GM18868 (cell line): ENCODE results near the gene KCNG1.

Source experiments
- ATAC-seq: cut with Tn5 transposase; IDR thresholded peaks from one replicate; pipeline ENCODE4 v1.9.1; 2021; ENCODE audit warnings: mild to moderate bottlenecking, moderate library complexity; ENCODE audit not compliant: unreplicated experiment

Gene KCNG1

DNA sequence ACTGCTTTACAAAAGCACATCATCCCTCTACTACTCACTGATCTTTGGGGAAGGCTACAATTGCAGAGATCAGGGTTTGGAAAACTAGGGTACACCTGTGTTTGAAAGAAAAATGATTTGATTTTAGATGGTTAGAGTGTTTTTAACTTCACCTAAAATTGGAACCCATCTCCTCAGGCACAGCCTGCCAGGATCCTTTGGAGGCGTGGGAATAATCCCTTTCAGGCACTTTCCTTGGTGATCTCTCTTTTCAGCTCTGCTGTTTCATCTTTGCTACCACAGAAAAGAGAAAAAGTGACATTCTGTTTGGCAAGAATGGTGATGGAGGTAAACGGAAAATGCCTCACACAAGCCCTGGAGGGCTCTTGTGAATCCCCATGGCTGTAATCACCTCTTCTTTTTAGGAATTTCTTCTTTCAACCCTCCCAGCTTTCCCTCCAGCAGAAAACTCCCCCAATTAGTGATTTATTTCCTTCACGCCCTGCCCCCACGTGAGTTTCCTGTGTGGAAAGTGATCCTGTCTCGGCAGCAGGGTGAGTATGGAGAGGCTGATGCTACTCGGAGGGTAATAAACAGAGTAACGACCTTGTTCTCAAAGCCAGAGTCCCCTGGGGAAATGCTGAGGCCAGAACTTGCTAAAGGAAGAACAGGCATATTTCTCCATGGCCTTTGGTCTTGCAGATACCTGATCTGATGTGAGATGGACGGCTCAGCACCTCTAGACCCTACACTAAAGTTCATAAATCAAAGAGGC is 9.2 kb downstream of the KCNG1 start:
- no peak for ATAC-seq

DNA sequence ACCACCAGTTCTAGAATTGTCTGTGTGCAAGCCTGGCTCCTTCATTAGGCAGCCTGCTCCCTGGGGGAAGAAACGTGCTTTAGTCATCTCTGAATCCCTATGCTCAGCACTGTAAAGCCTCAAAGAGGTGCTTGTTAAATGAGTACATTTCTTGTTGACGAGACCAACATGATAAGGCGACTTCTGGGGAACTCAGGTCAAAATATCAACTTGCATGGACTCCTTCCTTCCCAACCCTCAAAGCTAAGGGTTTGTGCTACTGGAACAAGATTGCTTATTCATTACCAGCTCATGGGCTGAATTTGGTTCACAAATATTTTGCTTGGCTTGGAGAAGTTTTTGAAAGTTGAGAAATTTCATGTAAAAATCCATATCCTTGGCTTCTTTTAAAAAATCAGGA is 10.6 kb downstream of the KCNG1 start:
- ATAC-seq = no peak

DNA sequence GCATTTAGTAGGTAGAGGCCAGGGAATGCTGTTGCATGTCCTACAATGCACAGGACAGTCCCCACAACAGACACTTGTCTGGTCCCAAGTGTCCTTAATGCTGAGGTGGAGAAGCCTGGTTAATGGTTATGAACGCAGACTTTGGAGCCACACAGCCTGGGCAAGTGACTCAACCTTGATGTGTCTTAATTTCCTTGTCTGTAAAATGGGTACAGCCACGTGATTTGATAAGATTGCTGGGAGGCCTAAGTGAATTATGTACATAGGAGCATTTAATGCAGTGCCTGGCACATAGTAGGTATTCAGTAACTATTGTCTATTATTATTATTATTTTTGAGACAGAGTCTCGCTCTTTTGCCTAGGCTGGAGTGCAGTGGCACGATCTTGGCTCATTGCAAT is 11.4 kb downstream of the KCNG1 start:
- ATAC-seq = no peak

DNA sequence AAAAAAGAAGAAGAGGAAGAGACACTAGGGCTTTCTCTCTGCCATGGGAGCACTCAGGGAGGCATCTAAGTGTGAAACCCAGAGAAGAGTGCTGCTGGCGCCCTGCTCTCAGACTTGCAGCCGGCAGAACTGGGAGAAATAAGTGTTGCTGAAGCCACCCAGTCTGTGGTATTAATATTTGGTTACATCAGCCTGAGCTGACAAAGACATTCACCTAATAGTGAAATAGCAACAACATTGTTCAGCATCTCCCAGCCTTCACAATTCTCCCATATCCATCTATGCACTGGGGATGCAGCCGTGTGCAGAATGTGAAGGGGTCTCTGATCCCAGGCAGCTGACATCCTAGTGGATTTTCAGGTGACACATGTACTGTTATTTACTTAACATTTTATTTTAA is 12.0 kb downstream of the KCNG1 start:
- no peak for ATAC-seq

DNA sequence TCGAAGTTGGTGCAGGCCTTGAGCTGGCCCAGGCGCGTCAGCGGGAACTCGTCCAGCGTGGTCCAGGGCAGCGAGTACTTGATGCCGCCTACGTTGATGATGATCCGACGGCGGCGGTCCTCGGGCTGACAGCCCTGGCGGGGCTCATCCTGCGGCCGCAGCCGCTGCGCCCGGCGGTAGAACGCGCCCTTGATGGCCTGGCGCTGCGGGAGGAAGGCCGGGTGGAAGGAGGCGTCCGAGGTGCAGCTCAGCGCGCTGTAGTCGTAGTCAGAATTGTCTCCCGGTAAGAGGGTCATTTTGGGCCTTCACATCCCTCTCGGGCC is 12.9 kb downstream of the KCNG1 start:
- ATAC-seq = no peak

DNA sequence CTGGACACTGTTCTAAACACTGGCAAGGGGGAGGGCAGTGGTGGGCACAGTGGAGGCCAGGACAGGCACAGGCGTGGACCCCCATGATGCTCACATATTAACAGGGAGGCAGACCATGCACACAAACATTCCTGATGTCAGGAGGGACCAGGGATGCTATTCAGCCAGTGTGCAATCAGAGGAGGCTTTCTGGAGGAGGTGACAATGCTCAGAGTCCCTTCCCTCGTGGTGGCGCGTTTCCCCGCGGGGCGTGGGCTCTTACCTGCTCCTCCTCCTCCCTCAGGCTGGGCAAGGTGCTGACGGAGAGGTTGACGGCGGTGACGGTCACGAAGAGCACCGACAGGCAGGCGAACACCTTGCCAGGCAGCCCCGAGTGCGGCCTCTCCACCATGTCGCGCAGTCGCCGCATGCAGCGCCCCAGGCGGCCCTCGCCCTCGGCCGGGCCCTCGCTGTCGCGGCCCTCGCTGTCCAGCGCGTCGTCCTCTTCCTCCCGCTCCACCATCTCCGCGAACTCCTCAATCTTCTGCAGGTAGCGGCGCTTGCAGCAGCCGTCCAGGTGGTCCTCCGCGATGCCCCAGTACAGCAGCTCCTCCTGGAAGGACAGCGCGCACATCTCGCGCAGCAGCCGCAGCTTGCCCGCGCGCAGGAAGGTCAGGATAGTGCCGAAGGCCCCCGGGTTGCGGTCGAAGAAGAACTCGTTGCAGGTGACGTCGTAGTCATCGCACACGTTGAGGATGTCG is 13.4 kb downstream of the KCNG1 start:
- no peak for ATAC-seq

DNA sequence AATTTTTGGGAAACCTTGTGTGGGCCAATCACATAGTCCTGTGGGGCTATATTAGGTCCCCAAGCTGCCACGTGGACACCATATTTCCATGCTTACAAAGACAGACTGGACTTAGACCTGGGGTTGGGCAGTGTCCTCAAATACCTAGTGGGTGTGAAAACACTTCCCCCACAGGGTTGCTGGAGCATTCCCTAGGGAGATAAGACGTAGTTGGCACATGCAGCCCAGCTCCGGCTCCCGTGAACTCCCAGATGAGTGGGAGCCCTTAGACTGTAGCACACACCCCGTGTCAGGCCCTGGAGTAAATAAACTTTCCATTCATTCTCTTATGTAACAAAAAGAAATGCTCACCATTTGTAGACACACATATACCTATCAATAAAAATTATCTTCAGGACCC is 14.2 kb downstream of the KCNG1 start:
- ATAC-seq = no peak

DNA sequence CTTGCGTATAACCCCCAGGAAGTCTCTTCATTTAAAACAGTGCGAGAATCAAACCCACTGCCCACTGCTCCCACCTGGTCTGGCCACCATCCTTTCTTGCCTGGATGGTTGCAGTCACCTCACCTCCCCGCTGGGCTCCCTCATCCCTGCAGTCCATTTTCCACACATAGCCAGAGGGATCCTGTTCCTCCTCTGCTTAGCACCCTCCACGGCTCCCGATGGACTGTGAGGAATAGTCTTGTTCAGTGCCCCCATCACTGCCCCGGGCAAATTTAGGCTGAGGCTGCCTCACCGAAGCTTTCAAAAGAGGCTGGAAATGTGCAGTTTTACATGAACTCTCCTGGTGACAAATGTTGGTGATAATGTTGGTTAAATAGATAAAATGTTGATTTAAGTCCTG is 17.7 kb downstream of the KCNG1 start:
- ATAC-seq = no peak

DNA sequence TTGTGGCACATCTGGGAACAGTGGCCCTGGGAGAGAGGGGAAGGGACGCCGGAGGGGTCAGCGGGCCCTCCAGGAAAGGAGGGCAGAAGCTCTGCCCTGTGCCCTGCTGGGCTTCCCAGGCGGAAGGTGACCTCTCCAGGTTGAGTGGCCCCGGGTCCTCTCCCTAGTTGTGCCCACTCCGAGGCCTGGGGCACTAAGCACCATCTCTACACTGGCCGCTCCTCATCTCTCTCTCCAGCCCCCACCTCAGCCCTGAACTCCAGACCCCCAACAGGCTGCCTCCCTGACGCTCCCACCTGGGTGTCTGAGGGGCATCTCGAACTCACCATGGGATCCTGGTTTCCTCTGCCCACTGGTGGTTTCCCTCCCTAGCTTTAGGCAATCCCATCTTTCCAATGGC is 18.1 kb downstream of the KCNG1 start:
- no peak for ATAC-seq

DNA sequence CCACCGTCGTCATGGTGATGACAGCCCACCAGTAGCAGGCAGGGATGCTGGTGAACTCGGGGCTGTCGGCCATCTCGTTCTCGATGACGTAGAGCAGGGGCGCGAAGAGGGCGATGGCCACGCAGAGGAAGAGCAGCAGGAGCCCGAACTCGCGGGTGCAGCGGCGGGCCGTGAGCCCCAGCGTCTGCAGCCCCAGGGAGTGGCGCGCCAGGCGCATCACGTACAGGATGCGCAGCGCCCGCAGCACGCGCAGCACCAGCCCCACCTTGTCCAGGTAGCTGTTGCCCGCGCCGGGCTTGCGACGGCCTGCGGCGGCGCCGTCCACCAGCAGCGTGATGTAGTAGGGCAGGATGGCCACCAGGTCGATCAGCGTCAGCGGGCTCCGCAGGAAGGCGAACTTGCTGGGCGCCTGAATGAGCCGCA is 18.6 kb downstream of the KCNG1 start:
- no peak for ATAC-seq

DNA sequence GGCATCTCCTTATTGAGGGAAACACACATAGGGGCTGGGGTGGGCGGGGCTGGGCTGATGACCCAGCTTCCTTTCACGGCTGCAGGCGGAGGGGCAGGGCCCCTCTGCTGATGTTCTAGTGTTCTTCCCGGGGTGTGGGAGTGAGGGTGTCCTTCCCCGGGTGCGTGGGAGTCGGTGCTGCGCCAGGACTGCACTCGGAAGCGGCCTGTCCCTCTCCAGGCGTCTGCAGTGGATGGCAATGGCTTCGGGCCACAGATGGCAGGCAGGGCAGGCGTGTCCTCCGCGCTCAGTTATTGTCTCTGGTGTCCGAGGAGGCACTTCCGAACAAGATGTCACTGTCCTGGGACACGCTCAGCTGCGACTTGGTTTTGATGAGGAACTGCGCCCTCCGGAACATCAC is 19.2 kb downstream of the KCNG1 start:
- ATAC-seq = no peak

DNA sequence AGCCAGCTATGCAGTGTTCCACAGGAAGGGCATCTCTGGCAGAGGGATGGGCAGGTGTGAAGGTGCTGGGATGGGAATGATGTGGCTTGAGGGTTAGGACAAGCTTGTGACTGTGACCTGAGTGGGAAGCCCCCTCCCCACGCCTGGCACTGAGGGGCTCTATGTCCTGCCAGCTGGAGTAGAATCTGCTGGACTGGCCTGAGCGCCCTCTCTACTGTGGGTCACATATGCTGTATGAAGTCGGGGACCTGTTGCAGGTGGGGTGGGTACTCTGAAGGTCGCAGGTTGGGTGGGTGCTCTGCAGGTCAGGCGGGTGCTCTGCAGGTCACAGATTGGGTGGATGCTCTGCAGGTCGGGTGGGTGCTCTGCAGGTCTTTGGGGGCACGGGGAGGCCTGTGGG is 20.3 kb downstream of the KCNG1 start:
- no peak for ATAC-seq

DNA sequence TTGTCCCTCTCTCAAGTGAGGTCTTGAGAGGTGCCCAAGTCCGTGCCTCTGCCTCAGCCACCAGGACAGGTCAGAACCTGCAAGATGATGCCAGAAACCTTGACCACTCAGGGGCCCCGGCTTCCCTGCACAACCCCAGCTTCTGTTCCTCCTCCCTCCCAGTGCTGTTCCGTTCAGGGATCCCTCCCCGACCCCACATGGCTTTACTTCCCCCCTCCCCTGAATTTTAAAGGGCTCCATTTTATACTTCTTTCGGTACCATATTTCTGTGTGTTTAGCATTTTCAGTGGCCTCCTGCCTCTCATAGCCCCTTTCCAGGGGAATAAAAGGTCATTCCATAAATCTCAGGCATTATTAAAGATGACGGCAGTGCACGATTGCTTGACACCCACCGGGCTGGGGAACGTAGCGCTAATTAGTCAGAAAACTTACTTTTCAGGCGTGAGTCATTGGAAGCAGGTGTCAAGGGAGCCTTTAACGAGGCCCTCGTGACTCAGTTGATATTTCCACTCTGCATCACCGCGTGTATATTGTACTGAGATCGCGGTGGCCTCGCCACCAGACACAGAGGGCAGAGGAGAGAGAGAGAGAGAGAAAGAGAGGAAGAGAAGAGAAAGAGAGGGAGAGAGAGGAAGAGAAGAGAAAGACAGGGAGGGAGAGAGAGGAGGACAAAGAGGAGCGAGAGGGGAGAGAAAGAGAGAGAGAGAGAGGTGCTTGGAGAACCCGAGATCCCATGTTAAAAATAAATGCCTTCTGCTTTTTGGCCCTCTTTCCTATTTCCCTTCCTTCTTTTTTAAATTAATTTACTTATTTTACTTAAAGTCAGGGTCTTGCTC is 21.3 kb downstream of the KCNG1 start:
- no peak for ATAC-seq

DNA sequence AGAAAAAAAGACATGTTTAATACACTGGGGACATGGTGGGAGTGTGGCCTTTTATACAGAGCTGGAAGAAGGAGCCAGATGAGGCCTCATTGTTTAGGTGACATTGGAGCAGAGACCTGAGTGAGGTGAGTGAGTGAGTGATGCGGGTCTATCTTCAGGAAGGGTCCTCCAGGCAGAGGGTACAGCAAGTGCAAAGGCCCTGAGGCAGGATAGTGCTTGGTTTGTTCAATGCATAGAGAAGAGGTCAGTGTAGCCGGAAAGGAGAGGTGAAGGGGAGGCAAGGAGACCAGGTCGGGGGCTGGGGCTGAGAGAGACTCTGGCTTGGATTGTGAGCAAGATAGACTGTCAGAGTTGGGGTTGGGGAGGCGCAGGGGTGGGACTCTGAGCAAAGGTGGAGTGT is 23.6 kb downstream of the KCNG1 start:
- ATAC-seq = no peak

DNA sequence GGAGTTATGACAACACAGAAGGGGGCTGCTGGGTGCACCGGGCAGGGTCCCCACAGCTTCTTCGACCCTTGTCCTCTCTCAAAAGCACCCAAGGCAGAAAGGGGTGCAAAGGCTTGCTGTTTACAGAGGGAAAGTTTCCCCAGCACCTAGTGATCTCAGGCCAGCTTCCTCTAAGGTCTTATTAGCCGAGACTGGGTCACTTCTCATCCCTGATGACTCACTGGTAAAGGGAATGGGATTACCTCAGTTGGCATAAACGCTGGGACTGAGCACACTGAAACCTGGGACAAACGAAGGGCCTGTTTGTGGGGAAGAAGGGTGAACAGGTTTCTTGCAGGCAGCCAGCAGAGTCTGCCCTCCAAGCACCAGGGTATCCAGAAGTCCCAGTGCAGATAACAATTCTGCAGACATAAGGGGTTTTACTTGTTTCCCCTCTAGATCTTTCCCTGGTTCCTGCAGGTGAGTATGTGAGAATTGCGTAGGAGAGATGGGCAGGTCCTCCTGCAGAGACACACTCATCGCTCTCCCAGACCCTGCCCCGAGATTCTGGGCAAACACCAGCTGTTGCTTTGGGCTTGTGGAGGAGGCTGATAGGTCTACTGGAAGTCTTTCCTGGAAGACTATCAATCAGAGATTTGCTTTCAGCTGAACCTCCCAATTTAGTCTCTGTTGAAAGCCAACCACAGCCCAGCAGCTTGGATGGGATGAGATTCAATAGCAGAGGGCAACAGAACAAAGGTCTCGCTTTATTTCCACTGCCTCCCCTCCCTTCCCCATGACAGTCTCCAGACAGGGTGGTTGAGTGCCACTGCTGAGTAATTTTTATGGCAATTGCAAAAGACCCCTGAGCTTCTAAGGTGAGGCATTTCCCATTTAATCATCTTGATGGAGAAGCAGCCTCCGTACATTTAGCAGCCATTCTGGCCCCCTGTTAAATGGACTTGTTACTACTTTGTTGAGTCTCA is 25.7 kb downstream of the KCNG1 start:
- ATAC-seq = no peak

DNA sequence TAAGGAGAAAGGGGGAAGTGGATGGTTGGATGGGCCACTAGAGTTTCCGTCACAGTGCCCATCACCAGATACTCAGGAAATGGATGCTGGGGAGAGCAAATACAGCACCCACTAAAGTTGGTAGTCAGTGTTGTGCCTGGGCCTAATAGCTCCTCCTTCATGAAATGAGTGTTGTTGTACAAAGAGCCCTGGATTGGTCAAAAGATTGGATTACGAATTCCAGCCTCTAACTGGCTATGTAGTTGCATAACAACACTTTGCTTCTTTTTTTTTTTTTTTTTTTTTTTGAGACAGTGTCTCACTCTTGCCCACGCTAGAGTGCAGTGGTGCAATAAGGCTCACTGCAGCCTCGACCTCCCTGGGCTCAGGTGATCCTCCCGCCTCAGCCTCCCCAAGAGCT is 27.4 kb downstream of the KCNG1 start:
- ATAC-seq = no peak

DNA sequence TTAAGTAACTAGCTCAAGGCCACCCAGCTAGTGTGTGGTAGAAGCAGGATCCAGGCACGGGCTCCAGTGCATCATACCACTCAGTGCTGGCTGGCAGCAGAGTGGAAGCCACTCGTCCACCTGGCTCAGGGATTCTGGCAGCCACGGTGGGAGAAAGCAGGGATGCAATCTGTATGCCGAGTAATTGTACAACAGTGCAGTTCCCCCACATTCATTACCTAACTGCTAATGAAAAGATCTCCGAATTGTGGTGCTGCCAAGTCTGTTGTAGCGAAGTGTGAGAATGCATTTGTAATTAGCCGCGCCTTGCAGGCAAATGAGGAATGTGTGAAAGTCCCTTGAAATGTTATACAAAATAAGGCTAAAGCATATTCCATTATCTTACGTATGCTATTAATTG is 29.0 kb downstream of the KCNG1 start:
- no peak for ATAC-seq

DNA sequence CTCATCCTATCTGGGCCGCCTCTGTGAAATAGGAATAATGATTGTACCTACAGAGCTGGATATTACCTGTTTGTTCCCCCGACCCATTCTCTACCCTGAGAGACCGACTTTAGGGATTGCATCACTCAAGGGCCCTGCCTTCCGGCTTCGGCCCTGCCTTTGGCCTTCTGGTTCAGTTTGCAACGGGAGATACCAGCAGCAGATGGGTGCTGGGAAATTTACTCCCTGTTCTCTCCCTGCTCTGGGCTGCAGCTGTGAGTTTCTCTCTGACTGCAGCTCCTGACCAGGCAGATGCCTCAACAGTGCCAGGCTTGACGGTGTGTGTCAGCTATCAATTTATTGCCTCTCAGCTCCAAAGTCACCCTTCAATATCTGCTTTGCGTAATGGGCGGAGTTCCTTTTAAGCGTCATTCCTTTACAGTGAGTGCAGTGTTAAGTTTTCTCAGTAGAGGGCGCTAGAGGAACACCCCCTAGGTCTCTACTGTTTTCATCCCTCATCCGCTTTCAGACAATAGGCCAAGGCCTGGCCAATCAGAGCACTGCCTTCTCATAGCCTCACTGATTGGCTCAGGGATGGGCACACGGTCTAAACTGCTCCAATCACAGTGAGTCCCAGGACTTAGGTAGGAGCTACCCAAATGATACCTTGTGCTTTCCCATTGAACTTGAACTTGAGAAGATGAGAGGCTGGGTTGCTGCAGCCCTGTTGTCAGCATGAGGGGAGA is 30.0 kb downstream of the KCNG1 start:
- ATAC-seq = no peak

DNA sequence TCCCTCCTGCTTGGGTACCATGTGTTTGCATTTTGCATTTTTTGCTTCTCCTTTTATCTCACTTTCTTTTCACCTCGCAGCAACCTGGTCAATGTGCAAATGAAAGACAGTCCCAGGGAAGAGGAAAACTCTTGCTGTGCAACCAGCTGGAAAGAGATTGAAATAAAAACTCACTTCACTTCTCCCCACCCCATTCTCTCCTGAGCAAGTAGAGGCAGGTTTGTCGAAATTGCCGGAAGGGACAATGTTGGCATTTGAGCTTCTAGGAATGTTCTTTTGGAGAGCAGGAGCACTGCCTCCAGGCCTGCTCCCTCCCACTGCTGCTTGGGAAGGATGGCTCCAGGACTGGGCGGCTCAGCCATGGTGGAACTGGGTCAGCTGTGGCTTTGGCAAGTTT is 30.6 kb downstream of the KCNG1 start:
- ATAC-seq = no peak

DNA sequence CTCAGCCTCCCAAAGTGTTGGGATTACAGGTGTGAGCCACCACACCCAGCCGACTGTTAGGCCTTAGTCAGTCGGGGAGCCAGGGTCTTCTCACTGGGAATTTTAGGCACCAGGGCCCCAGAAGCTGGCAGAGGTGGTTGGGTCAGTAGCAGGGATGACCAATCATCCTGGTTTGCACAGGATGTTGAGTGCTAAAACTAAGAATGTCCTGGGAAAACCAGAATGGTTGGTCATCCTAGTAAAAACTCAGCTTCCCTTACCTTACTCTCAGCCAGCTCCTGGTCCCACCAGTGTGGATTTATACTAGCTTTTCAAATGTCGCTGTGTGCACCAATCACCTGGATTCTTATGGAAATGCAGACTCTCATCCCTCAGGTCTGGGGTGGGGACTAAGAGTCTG is 31.8 kb downstream of the KCNG1 start:
- no peak for ATAC-seq
